ENCODE results near the gene CGREF1.

GRCh38 chr2:27155069-27155520 is 36.2 kb upstream of the CGREF1 start:
- TF ChIP-seq, protein P1, sequence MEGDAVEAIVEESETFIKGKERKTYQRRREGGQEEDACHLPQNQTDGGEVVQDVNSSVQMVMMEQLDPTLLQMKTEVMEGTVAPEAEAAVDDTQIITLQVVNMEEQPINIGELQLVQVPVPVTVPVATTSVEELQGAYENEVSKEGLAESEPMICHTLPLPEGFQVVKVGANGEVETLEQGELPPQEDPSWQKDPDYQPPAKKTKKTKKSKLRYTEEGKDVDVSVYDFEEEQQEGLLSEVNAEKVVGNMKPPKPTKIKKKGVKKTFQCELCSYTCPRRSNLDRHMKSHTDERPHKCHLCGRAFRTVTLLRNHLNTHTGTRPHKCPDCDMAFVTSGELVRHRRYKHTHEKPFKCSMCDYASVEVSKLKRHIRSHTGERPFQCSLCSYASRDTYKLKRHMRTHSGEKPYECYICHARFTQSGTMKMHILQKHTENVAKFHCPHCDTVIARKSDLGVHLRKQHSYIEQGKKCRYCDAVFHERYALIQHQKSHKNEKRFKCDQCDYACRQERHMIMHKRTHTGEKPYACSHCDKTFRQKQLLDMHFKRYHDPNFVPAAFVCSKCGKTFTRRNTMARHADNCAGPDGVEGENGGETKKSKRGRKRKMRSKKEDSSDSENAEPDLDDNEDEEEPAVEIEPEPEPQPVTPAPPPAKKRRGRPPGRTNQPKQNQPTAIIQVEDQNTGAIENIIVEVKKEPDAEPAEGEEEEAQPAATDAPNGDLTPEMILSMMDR (IDR thresholded peaks at IDR 0.05): no peak
- TF ChIP-seq POLR2A (IDR thresholded peaks at IDR 0.05): no peak
